ENCODE measurements around the gene RUFY3.
"Not testable (repeated sequence)": the region's sequence is repeated elsewhere in the genome, so short reads cannot be mapped to it uniquely, and the experiment has no call there.

Gene RUFY3

GRCh38 chr4:70721747-70722146 is at the start of gene RUFY3:
Gene RUFY3, plus strand, starts transcription at chr4:70721964. Its CDS starts 610 bp downstream, at chr4:70722574.
- no peak within 1 kb of the TSS for H3K27ac ChIP-seq

GRCh38 chr4:70674191-70674590 is 47.6 kb upstream of the RUFY3 start:
- H3K27ac ChIP-seq: no peak overlapping the region
- TF ChIP-seq CTCF (conservative IDR thresholded peaks at IDR 0.05): no peak
- TF ChIP-seq ZFX (IDR thresholded peaks at IDR 0.05): no peak

More at GRCh38 chr4:70721747-70722146, at the start of gene RUFY3:
- TF ChIP-seq ZFX (IDR thresholded peaks at IDR 0.05): no peak
- TF ChIP-seq CTCF (conservative IDR thresholded peaks at IDR 0.05): no peak

GRCh38 chr4:70674731-70675130 is 47.0 kb upstream of the RUFY3 start:
- no peak overlapping the region for H3K27ac ChIP-seq
- TF ChIP-seq CTCF (conservative IDR thresholded peaks at IDR 0.05): no peak
- no peak for TF ChIP-seq ZFX (IDR thresholded peaks at IDR 0.05)

GRCh38 chr4:70676554-70677090 is 45.1 kb upstream of the RUFY3 start:
- TF ChIP-seq ZFX (IDR thresholded peaks at IDR 0.05): no peak
- no peak for TF ChIP-seq CTCF (conservative IDR thresholded peaks at IDR 0.05)
- H3K27ac ChIP-seq: no peak overlapping the region

GRCh38 chr4:70678383-70678999 is 43.3 kb upstream of the RUFY3 start:
- TF ChIP-seq ZFX (IDR thresholded peaks at IDR 0.05): no peak
- no peak for TF ChIP-seq CTCF (conservative IDR thresholded peaks at IDR 0.05)
- no peak overlapping the region for H3K27ac ChIP-seq

GRCh38 chr4:70680934-70681333 is 40.8 kb upstream of the RUFY3 start:
- no peak overlapping the region for H3K27ac ChIP-seq
- no peak for TF ChIP-seq ZFX (IDR thresholded peaks at IDR 0.05)
- TF ChIP-seq CTCF (conservative IDR thresholded peaks at IDR 0.05): no peak

GRCh38 chr4:70681704-70682103 is 40.1 kb upstream of the RUFY3 start:
- TF ChIP-seq CTCF (conservative IDR thresholded peaks at IDR 0.05) (no peak), ZFX (IDR thresholded peaks at IDR 0.05) (no peak)
- H3K27ac ChIP-seq: no peak overlapping the region

GRCh38 chr4:70682142-70682541 is 39.6 kb upstream of the RUFY3 start:
- H3K27ac ChIP-seq: not testable (repeated sequence)
